Stimulated activated CD4-positive, alpha-beta T cell treated with anti-CD3 and anti-CD28 coated beads, Interleukin-2, amount 100 ng/mL, for 24 hours (primary cell): ENCODE measurements around the gene CFAP58.

ENCODE experiments used
- DNase-seq, 2 donors: peaks; one replicate each; pipeline ENCODE4 v3.0.0-alpha.2; 2020

CFAP58 gene

DNA sequence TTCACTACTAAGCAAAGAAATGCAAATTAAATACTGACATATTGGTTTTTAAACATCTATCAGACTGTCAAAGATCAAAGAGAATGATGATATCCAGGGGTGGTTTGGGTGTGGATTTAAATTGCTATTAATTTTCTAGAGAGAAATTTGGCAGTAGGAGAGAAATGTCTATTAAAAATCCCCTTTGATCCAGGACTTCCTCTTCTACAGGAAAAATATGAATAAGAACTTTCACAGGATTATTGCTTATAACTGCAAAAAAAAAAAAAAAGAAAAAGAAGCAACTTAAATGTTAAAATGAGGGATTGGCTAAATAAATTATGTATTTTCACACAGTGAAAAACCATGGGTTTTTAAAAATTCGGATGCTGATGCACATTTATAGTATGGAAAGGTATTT is 21.0 kb downstream of the CFAP58 start:
- DNase-seq, result no peak

DNA sequence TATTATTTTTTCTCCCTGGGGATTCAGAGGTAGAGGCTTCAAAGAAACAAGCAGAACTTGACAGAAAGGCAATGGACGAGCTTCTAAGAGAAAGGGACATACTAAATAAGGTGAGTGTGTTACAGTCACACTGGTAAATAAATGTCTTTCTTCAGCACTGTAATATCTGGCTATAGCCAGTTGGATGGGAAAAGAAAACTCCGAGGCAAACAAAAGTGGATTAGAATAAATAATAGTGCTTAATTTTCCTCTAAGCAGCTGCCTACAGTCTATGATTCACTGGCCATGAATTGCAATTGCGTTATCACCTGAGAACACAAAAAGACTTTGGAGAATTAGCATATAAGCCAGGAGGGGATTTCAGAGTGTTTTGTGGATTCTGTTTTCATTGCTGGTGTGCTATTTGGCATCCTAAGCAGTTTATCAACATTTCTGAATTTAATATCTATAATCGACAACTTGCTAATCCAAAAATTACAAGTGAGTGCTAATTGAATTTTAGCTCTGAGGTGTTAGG is 23.2 kb downstream of the CFAP58 start:
- no peak for DNase-seq

DNA sequence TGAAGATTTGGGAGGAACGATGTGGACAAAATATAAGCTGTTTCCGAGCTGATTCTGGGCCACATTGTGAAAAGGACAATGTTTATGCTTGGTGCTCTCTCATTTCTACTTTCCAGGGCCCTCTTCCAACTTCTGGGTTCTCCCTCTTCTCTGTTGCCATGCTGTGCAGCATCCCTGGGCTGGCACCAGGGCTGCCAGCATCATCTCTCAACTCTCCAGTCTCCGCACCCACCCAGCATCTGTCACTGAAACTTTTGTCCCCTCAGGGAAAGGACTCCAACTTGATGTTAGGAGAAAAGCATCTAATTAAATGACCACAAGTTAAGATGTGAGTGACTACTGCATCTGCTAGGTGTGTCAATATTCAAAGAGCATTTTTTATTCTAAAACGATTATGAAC is 26.7 kb downstream of the CFAP58 start:
- DNase-seq, result no peak

DNA sequence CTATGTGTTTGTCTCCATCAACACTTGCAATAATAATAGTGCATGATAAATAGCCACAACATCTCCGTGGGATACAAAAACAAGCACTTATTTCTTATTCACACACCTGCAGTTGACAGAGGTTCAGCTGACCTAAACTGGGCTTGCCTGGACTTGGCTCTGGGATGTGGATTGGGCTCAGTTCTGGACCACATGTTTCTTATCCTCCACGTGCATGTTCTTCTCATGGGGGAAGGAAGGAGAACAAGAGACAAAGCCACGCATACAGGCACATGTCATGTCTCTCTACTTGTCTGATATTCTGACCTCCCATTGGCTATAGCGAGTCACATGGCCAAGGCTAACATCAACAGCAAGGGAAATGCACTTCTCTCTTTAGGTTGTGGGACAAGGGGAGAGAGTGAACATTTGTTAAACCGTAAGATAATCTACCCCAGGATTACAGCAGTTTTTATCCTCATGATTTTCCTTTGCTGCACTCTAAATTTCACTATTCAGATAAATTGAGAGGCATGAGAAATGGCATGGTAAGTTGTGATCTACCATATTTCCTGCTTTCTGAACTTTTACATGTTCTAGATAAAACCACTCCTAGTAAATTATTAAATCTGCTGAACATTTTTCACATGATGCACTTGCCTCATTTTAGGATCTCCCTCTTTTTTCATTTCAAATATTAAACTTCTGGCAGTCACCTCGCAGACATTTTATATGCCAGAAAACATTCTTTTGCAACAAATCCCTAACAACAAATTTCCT is 33.7 kb downstream of the CFAP58 start:
- DNase-seq, result no peak

DNA sequence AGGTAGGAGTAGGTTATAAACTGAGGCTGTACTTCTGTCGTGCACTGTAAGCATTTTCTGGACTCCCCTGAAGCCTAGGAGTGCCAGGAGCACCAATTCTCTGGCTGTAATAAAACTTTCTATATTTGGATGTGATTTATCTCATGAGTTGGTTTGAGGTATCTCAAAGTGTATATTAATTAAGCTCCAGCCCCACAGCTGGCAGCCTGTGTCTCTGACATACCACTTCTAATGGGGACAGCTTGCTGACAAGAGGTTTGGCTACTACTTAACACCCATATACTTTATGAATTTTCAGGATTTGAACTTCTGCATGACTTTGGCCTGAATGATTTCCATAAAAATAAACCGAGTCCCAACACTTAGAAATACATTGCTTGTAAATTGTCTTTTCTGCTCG is 35.2 kb downstream of the CFAP58 start:
- no peak for DNase-seq

DNA sequence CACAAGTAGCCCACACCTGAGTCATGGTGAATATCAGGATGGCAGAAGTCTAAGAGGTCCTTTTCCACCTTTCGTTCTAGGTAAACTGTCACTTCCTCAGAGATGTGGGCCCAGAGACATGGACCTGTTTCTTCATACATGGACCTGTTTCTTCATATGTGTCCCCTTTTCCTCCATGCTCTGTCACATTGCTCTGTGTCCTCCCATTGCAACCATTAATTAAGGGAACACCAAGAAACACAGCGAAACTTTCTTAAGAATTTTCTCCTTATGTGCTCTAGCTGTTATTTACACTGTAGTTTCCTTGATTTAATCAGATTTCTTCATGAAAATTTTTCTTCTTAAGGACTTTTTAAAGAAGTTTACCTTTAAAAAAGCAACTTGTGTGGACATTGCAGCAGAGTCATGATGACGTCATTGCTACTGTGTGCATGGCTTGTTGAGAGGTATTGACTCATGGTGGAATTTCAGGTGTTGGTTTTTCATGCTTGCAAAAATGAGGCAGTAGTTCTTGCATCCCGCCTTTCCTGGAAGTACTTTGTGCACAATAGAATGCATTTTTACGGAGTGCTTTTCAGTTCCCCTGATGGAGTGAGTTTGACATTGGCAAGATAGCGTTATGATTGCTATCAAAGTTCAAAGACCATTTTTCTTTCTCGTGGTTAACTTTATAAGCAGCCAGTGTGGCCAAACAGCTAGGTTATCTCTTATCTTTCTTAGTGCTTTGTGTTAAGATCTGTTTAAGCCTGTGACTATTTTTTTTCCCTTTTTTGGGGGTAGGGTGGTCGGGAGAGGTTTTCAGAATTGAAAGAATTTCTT is 37.7 kb downstream of the CFAP58 start:
- no peak for DNase-seq

DNA sequence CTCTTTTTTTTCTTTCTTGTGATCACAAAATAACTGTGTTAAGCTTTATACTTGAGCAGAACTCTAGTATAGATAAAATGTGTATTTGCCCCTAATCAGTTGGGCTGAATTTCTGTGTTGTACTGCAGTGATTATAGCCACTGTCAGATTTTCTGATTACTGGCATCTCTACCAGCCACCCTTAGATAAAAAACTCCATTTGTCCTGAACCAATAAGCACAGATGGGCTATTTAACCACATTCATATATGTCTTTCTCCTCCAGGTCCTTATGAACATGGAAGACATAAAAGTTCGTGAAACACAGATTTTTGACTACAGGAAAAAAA is 38.3 kb downstream of the CFAP58 start:
- no peak for DNase-seq

DNA sequence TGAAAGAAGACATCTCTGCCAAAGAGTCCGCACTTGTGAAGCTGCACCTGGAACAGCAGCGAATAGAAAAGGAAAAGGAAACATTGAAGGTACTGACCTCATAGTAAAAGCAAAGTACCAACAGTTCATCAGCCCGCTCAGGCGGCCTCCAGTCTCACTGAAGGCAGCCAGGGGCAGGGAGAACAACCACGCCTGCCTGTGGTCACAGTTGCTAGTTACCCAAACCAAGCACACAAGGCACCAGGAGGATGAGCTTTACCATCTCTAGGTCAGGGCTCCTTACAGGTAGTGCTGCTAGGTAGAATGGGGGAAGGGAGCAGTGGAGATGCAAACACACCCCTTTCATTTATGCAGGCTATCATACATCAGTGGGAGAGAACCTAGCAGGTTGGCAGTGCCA is 39.8 kb downstream of the CFAP58 start:
- no peak for DNase-seq

DNA sequence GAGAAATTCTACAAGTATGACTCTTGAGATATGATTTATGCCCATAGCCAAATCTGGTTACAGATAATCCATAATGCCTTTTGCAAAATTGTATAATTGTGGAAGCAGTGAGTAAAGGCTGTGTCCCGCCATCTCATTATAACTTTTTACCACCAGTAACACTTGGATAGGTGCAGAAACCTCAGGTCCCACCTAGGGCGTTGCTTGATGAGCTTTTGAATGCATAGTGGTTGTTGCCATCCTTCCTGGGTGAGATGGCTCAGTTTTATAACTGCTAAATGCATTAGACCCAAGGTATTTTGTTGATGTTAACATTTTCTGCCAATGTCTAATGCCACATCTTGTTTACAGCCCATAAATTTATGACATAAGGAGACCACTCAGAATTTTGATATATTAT is 42.9 kb downstream of the CFAP58 start:
- DNase-seq, result no peak

DNA sequence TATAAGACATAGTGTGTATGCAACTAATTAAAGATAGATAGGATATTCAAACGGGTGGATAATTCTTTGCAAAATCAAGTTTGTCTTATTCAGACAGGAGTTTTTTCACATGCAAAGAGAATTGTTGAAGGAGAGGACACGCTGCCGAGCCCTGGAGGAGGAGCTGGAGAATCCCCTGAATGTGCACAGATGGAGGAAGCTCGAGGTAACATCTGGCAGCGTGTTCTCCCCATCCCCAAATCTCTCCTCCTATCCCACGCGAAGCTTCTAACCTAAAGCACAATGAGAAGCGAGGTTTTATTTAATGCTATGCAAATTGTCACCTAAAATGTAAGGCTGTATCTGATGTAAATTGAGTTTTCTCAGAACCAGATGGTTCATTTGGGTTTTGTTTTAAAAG is 50.0 kb downstream of the CFAP58 start:
- no peak for DNase-seq

DNA sequence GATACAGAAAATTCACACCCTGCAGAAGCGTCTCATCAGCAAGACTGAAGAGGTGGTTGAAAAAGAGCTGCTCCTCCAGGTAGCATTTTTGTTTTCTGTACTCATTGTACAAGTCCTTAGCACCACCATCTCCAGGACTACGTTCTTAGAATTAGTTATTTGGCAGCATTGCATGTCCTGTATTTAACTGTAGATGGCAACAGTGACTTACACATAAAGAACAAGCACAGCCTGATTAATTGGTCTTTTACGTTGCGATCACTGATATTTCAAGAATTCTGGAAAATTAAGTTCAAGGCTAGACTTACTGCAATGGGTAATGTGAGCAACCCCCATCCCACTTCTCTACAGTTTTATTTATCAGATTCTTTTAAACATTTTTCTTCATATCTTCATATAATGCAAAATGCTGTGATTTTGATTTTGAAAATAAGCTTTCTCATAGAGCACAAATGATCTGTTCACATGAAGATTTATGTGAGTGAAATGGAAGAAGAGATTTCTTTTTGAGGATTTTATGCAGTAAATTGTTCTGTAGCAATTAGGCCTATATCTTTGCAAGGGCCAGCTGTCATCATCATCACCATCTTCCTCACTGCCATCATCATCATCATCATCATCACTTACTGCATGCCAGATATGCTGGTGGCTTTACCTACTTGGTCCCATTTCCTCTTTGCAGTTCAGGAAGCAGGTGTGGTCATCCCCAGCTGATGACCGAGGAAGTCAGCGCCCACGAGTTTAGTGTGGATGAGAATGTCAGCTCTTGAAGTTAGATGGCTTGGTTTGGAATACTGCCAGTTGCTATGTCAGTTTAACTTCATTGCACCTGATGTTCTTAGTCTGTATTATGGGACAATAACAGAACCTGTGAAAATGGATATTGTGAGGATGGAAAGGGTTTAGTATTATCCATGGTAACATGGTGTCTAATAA is 53.4 kb downstream of the CFAP58 start:
- DNase-seq, result no peak

DNA sequence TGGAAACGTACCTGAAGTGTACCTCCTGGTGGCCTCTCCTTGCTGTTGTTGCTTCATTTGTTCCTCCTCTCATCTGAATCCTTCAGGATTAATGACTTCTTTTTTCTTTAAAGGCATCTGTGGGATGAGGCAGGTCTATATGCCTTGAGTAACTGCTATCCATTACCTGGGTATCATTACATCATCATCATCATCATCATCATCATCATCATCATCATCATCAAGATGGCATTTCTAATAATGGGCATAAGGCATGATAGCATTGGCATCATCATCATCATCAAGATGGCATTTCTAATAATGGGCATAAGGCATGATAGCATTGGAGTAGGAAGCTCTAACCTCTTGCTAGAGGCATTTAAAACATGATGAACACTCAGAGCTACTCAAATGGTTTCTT is 59.9 kb downstream of the CFAP58 start:
- DNase-seq, result no peak

DNA sequence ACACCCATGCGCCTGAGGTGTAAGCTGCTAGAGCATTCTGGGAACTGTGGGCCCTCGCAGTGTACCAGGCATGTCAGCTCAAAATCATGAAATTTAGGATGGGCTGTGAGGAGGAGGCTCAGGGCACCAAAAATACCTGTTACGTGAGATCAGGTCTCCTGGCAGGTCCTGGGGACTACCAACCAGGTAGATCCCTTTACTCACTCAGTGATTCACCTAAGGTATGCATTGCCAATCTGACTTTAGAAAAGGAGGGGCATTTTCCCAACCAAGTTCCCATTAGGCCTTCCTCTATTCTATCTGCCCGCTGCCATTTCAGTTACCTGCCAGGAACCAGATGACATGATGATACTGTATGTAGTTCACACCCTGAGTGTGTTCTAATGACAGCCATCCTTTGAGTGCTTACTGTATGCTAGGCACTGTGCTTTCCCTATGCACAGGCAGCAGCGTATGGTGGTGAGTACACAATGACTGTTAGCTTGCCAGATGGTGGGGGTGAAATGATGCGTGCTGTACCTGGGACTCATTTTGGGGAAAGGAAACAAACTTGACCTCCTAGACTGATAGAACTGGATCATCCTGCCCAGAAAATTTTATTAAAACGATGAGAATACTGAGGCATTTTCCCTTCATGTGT is 62.0 kb downstream of the CFAP58 start:
- no peak for DNase-seq

DNA sequence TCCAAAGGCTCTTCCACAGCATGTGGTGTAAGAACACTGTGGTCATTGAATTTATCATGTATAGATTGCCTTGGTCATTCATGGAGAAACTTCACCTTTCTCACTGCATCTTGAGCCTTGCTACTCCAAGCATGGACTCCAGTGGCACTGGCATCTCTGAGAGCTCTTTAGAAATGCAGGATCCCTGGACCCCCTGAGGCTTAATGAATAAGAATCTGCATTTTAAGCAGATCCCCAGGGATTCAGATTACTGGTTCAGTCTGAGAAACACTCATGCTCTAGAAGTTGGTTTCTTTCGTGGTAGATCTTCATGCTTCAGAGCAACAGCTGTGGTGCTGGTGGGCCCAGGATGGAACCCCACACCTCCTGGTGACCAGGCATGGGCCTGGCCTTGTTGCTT is 63.2 kb downstream of the CFAP58 start:
- no peak for DNase-seq

DNA sequence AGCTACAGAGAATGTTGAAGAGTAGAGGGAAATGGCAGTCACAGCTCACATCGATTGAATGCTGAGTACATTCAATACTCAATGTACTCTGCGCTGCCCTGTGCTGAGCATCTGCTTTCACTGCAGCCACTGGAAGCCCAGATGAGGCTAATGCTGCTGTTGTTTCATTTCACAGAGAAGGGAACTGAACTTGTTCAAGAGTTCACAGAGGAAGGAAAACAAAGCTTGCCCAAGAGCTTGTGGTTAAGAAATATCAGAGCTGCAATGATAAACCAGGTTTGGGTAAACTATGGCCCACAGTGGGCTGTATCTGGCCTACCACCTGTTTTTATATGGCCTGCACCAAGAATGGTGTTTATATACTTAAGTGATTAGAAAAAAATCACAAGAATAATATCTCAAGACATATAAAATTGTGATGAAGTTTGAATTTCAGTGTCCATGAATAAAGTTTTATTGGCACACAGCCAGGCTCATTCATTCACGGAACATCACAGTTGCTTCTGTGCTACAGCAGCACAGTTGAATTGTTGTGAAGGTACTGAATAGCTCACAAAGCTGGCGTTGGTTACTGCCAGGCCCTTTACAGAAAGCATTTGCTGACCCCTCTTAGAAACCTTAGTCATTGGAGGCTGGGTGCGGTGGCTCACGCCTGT is 64.1 kb downstream of the CFAP58 start:
- DNase-seq, result no peak

DNA sequence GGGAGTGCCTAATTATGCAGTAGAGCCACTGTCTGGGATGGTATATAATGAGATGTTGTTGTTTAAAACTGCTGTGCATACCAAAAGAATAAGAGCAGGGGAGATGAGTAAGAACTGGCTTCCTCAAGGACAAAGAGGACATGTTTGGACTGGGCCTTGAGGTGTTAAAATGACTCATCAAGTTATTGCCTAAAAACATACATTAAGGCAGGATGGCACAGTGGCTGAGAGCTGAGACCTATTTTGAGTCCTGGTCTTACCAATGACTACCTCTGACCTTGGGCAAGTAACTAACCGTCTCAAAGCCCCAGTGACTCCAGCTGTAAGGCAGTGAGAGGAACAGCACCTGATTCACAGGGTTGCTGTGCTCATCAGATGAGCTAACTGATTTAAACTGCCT is 71.1 kb downstream of the CFAP58 start:
- DNase-seq, result no peak

DNA sequence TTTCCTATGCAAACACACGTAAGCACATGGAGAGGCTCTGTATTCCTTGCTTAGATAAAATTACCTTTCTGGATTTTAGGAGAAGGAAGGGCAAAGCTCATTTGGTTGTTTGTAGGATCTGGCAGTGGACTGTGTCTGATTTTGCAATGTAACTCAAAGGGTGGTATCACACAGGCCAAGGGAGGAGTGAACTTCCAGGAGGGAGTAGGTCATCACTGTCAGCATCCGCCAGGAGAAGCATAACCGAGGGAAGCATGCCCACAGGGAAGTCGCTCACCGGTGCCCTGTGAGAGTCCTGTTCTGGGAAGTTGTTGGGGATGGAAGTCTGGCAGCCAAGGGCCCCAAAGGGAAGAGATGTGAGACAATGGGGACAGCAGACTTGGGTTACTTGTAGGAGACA is 74.4 kb downstream of the CFAP58 start:
- no peak for DNase-seq

DNA sequence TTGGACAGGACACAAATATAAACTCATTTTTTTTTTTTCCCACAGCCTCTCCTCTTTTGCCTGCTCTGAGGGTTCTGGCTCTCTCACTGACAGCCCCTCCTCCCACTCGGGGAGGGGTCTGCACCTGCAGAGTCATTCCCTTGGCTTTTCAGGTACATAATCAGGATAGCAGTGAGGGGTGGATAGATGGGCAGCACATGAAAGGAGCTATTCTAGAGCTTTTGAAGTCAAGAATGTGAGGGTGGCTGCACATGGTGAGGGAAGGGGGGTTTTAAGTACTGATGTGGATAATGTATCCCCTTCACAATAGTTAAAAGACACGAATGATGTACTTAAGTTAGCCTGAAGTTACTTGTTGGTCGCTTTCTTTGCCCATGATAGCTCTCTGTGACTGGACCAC is 76.2 kb downstream of the CFAP58 start:
- DNase-seq, result no peak

DNA sequence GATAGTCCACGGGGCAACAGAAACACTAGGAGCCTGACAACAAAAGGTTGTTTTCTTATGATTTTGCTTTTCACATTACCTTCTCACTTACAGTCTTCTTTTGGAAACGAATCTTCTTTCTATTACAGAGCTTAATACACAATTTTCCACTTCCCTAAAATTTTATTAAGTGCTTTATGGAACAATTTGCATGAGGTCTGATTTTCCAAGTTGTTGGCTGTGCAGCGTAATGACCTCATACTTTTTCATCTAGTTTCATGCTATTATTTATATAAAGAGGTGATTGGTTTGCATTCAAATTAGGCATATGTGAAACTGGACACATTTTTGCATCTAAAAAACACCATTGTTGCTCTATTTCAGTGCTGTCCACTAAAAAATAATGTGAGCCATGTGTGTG is 76.7 kb downstream of the CFAP58 start:
- DNase-seq, result no peak

DNA sequence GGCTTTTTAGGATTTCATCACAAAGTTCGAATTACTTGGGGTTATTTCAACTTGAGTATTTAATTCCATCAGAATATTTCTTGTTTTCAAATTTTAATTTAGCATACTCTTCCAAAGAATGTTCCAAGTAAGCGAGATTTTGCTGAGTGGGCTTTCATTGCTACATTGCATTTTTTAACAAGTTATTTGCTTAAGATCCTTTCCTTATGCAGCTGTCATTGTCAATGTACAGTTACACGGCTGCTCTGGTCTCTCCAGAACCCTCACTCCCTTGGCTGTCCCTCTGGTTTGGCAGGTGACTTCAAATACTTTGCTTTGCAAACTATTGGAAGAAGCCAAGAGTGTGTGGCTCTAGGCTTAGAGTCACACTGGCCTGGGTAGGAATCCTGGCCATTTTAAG is 80.0 kb downstream of the CFAP58 start:
- no peak for DNase-seq

DNA sequence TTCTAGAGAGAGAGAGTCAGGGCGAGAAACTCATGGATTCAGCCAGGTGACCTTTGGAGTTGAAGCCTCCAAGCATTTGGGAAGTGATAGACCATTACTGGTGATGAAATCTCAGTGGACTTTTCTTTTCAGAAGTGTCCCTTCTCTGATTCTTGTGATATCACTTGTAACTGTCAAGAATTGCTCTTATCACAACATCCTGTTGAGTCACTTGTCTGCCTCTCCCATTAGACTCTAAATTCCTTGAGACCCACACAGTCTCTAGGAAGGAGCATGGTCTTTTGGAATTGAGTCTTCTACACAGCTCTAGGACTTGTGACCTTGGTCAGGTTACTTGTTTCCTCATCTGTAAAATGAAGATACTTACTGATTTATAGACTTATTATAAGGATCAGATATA is 81.0 kb downstream of the CFAP58 start:
- DNase-seq, result no peak

DNA sequence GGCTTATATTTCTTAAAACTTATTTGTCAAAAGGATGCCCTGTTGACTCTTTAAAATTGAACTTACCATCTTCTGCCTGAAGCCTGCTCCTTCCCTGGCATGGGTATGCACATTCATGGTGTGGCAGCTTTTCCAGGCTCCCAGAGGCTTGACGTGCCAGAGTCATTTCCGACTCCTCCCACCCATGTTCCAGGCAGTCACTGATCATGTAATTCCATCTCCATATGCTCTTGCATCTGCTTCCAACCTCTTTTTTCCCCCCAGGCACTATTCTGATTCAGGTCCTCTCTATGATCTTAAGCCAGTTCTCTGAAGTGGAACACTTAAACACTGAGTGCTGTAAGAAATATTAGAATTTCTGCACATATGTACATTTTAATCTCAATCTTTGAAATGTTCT is 82.2 kb downstream of the CFAP58 start:
- DNase-seq, result no peak
